ENCODE data around the gene IFNAR2.

The IFNAR2 gene

DNA sequence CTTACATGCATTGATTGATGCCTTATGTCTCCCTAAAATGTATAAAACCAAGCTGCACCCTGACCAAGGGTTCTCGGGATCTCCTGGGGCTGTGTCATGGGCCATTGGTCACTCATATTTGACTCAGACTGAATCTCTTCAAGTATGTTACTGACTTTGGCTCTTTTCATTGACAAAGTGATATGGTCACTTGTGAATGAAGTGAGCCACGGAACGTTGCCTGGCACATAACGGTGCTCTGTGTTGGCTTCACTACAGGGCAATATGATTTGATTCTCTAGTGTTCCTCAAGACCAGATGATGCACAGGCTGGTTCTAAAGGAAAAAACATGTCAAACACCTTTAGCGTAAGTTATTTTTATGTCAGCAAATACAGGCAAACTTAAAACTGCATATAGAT, 25.0 kb downstream of the IFNAR2 start:
- no peak for DNase-seq
- peaks cover 24 to 27% of the 10 kb centered on the region in 2 donors for H3K4me1 Mint-ChIP-seq (ENCODE audit: low read depth in 2 of 2)
- no peak overlapping the region for H3K4me3 Mint-ChIP-seq

DNA sequence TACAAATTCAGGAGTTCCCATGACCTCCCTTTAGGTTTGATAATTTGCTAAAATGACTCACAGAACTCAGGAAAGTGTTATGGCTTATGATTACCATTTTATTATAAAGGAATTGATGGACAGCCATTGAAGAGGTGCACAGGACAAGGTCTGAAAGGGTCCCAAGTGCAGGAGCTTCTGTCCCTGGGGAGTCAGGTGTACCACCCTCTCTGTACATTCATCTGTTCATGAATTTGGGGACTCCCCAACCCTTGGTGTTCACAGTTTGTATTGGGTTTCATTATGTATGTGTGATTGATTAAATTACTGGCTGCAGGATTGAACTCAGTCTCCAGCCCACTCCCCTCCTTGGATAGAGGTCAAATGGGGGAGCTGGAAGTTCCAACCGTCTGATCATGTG, 25.7 kb downstream of the IFNAR2 start:
- Mint-ChIP-seq H3K27me3 (no peaks in the 10 kb centered on the region), H3K36me3 (ENCODE audit: insufficient read depth) (peaks cover 76% of the 10 kb centered on the region), H3K4me3 (no peak overlapping the region), H3K4me1 (ENCODE audit: low read depth in 2 of 2) (peaks cover 23 to 30% of the 10 kb centered on the region in 2 donors), H3K27ac (peak overlapping the region; percentile 60 to 72), H3K9me3 (peaks cover 0 to 3% of the 10 kb centered on the region in 2 donors)
- ATAC-seq (replicated peaks) (no peak), DNase-seq (no peak)

More for the DNA sequence above, 25.0 kb downstream of the IFNAR2 start:
- peak overlapping the region; percentile 60 to 72 for H3K27ac Mint-ChIP-seq
- peaks cover 0 to 3% of the 10 kb centered on the region in 2 donors for H3K9me3 Mint-ChIP-seq
- ATAC-seq (replicated peaks): no peak
- peaks cover 82% of the 10 kb centered on the region for H3K36me3 Mint-ChIP-seq (ENCODE audit: insufficient read depth)
- no peaks in the 10 kb centered on the region for H3K27me3 Mint-ChIP-seq

DNA sequence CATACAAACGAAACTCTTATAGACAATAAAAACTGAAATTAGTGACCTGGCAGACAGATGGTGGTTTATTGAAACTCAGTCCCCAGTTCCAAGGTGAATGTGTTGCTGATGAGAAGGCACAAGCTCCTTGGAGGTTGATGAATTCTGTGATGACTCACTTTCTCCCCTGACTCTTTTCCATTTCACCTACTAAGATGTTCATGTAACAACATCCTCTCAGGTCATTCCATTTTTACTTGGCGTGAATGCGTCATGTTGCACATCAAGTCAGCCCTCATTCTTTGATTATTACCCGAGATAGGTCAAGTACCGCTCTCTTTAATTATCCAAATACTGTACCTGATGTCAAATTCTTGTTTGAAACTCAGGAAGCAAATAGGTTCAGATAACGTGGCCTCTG, 26.3 kb downstream of the IFNAR2 start:
- no peak overlapping the region for H3K4me3 Mint-ChIP-seq
- no peak for ATAC-seq (replicated peaks)
- no peaks in the 10 kb centered on the region for H3K27me3 Mint-ChIP-seq
- DNase-seq: no peak
- H3K9me3 Mint-ChIP-seq: peaks cover 0 to 3% of the 10 kb centered on the region in 2 donors
- peak overlapping the region; percentile 60 to 72 for H3K27ac Mint-ChIP-seq
- H3K4me1 Mint-ChIP-seq (ENCODE audit: low read depth in 2 of 2): peaks cover 25 to 30% of the 10 kb centered on the region in 2 donors
- H3K36me3 Mint-ChIP-seq (ENCODE audit: insufficient read depth): peaks cover 69% of the 10 kb centered on the region

DNA sequence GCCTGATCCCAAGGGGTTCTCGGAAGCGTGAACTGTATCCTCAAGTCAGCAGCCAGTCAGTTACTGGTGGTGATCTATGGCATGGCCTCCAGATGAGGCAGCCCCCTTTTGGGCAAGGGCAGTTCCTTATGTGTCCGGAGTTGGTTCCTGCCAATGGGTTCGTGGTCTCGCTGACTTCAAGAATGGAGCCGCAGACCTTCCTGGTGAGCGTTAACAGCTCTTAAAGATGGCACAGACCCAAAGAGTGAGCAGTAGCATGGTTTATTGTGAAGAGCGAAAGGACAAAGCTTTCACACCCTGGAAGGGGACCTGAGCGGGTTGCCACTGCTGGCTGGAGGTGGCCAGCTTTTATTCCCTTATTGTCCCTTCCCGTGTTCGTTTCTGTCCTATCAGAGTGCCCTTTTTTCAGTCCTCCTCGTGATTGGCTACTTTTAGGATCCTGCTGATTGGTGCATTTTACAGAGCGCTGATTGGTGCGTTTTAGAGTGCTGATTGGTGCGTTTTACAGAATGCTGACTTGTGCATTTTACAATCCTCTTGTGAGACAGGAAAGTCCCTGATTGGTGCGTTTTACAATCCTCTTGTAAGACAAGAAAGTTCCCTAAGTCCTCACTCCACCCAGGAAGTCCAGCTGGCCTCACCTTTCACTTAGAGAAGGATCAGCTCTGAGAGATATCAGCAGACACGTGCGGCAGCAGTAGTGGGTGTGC, 27.5 kb downstream of the IFNAR2 start:
- Mint-ChIP-seq H3K4me3 (no peak overlapping the region), H3K27ac (peak overlapping the region; percentile 72 to 83), H3K4me1 (ENCODE audit: low read depth in 2 of 2) (peaks cover 29 to 33% of the 10 kb centered on the region in 2 donors), H3K9me3 (peaks cover 0 to 3% of the 10 kb centered on the region in 2 donors), H3K27me3 (no peaks in the 10 kb centered on the region), H3K36me3 (ENCODE audit: insufficient read depth) (peaks cover 57% of the 10 kb centered on the region)
- no peak for ATAC-seq (replicated peaks)
- no peak for DNase-seq

DNA sequence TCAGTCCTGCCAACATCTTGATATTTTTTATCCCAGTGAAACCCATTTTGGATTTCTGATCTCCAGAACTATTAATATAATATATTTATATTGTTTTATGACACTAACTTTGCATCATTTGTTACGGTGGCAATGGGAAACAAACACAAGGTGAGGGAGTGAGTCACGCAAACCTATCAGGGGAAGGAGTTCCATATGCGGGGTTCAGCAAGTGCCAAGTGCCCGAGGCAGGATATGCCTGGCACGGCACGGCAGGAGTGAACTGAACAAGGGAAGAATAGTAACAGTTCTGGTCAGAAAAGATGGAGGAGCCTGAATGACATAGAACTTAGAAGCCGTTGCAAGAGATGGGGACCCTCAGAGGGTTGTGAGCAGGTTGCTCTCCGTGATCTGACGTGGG, 28.7 kb downstream of the IFNAR2 start:
- Mint-ChIP-seq H3K4me3 (no peak overlapping the region), H3K4me1 (ENCODE audit: low read depth in 2 of 2) (peaks cover 26 to 31% of the 10 kb centered on the region in 2 donors), H3K36me3 (ENCODE audit: insufficient read depth) (peaks cover 52% of the 10 kb centered on the region), H3K9me3 (peaks cover 0 to 3% of the 10 kb centered on the region in 2 donors), H3K27ac (peak overlapping the region; percentile 24 to 83), H3K27me3 (no peaks in the 10 kb centered on the region)
- ATAC-seq (replicated peaks): no peak
- DNase-seq: no peak

DNA sequence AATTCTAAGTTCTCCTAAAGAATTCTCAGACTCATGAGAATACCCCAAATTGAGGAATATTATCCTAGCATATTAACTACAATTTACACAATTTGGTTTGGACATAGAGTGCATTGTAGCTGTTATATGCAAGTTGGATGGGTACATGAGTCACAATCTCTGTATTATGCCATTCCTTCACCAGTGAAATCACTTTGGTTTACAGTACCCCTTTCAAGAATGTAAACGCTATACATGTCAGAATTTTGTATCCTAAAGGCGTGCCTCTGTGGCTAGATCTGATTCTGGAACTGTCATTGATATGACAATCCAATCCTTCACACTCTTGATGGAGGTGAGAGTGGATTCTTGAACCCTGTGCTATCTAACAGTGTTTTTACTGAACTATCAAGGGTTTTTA, 29.7 kb downstream of the IFNAR2 start:
- ATAC-seq (replicated peaks): no peak
- Mint-ChIP-seq H3K27me3 (no peaks in the 10 kb centered on the region), H3K27ac (peak overlapping the region; percentile 24 to 77), H3K9me3 (peaks cover 0 to 3% of the 10 kb centered on the region in 2 donors), H3K4me3 (peak overlapping the region in 1 of 2 donors; percentile 12), H3K4me1 (ENCODE audit: low read depth in 2 of 2) (peaks cover 26 to 30% of the 10 kb centered on the region in 2 donors), H3K36me3 (ENCODE audit: insufficient read depth) (peaks cover 51% of the 10 kb centered on the region)
- no peak for DNase-seq

DNA sequence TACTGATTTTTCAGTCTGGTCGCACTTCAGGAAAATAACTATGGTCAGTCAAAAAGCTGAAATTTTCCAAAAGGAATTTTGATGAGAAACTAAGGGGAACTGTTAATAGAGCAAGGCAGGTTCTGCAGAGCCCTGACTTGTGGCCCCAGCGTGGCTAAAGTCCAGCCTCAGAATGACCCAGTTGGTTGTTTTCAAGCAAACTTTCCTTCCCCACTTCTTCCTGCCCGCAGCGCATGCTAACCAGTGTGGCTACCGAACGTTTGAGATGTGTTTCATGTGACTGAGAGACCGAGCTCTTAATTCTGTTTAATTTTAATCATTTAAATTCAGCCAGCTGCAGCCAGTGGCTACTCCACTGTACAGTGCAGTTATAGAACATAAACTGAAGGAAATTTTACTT, 30.3 kb downstream of the IFNAR2 start:
- peaks cover 24 to 30% of the 10 kb centered on the region in 2 donors for H3K4me1 Mint-ChIP-seq (ENCODE audit: low read depth in 2 of 2)
- peak overlapping the region; percentile 12 to 25 for H3K4me3 Mint-ChIP-seq
- peaks cover 46% of the 10 kb centered on the region for H3K36me3 Mint-ChIP-seq (ENCODE audit: insufficient read depth)
- peaks cover 0 to 3% of the 10 kb centered on the region in 2 donors for H3K9me3 Mint-ChIP-seq
- DNase-seq: no peak
- H3K27me3 Mint-ChIP-seq: no peaks in the 10 kb centered on the region
- peak; percentile 46 for ATAC-seq (replicated peaks)
- H3K27ac Mint-ChIP-seq: peak overlapping the region; percentile 24 to 77

DNA sequence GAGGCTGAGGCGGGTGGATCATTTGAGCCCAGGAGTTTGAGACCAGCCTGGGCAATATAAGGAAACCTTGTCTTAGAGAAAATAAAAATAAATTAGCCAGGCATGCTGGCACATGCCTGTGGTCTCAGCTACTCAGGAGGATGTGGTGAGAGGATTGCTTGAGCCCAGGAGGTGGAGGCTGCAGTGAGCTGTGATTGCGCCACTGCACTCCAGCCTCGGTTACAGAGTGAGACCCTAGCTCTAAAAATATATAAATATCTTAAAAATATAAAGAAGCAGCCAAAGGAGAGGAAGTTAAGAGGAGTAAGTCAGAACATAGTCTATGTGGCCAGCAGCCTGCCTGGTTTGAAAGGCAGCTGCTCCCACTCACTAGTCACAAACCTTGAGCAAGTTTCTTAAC, 31.9 kb downstream of the IFNAR2 start:
- DNase-seq (peak in 1 of 3 experiments; percentile 25), ATAC-seq (replicated peaks) (peak; percentile 37)
- Mint-ChIP-seq H3K4me3 (peak overlapping the region; percentile 40 to 59), H3K36me3 (ENCODE audit: insufficient read depth) (peaks cover 33% of the 10 kb centered on the region), H3K9me3 (peaks cover 0 to 3% of the 10 kb centered on the region in 2 donors), H3K27me3 (no peaks in the 10 kb centered on the region), H3K4me1 (ENCODE audit: low read depth in 2 of 2) (peaks cover 29 to 35% of the 10 kb centered on the region in 2 donors), H3K27ac (peak overlapping the region in 1 of 2 donors; percentile 67)

DNA sequence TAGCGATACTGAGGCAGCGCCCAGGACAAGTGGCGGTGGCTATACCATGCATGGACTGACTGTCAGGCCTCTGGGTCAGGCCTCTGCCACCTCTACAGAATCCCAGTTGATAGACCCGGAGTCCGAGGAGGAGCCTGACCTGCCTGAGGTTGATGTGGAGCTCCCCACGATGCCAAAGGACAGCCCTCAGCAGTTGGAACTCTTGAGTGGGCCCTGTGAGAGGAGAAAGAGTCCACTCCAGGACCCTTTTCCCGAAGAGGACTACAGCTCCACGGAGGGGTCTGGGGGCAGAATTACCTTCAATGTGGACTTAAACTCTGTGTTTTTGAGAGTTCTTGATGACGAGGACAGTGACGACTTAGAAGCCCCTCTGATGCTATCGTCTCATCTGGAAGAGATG, 33.2 kb downstream of the IFNAR2 start:
- Mint-ChIP-seq H3K4me1 (ENCODE audit: low read depth in 2 of 2) (peaks cover 38 to 48% of the 10 kb centered on the region in 2 donors), H3K4me3 (no peak overlapping the region), H3K27me3 (no peaks in the 10 kb centered on the region), H3K27ac (no peak overlapping the region), H3K36me3 (ENCODE audit: insufficient read depth) (peaks cover 28% of the 10 kb centered on the region), H3K9me3 (no peaks in the 10 kb centered on the region)
- DNase-seq: no peak
- no peak for ATAC-seq (replicated peaks)

DNA sequence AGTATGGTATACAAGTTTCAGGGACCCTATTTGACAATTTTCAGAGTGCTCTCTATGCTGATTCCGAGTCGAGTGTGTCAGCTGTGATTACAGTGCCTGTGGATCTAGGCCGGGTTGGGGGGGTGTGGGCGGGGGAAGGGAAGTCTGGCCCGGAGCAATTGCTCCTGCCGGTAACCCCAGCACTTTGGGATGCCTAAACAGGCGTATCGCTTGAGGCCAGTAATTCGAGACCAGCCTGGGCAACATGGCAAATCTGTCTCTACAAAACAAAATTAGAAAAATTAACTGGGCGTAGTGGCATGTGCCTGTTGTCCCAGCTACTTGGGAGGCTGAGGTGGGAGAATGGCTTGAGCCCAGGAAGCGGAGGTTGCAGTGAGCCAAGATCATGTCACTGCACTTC, 34.8 kb downstream of the IFNAR2 start:
- H3K4me3 Mint-ChIP-seq: no peak overlapping the region
- peaks cover 38 to 51% of the 10 kb centered on the region in 2 donors for H3K4me1 Mint-ChIP-seq (ENCODE audit: low read depth in 2 of 2)
- H3K9me3 Mint-ChIP-seq: no peaks in the 10 kb centered on the region
- peaks cover 26% of the 10 kb centered on the region for H3K36me3 Mint-ChIP-seq (ENCODE audit: insufficient read depth)
- no peak overlapping the region for H3K27ac Mint-ChIP-seq
- ATAC-seq (replicated peaks) (no peak), DNase-seq (no peak)
- H3K27me3 Mint-ChIP-seq: no peaks in the 10 kb centered on the region

DNA sequence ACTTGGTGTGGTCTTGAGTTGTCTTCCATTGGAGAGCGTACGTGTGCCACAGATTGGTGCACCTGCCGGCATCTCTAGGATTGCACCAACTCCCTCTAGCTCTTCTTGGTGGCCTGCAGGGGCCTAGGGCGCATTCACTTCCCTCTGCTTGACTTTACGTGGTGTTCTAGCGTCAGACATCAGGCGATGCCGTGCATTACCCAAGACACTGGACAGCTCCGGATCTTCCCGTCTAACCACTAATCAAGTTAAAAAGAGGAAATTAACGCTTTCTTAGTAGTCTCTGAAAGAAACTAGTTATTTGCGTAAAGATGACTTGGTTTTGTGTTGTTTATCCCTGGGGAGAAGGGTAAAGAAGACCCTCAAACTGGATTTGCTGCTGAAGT, 35.9 kb downstream of the IFNAR2 start:
- Mint-ChIP-seq H3K9me3 (no peaks in the 10 kb centered on the region), H3K4me3 (peak overlapping the region; percentile 95 to 97), H3K27me3 (no peaks in the 10 kb centered on the region), H3K27ac (peak overlapping the region; percentile 91 to 92), H3K36me3 (ENCODE audit: insufficient read depth) (peaks cover 33% of the 10 kb centered on the region), H3K4me1 (ENCODE audit: low read depth in 2 of 2) (peaks cover 43 to 50% of the 10 kb centered on the region in 2 donors)
- DNase-seq (no peak), ATAC-seq (replicated peaks) (peak; percentile 35)

DNA sequence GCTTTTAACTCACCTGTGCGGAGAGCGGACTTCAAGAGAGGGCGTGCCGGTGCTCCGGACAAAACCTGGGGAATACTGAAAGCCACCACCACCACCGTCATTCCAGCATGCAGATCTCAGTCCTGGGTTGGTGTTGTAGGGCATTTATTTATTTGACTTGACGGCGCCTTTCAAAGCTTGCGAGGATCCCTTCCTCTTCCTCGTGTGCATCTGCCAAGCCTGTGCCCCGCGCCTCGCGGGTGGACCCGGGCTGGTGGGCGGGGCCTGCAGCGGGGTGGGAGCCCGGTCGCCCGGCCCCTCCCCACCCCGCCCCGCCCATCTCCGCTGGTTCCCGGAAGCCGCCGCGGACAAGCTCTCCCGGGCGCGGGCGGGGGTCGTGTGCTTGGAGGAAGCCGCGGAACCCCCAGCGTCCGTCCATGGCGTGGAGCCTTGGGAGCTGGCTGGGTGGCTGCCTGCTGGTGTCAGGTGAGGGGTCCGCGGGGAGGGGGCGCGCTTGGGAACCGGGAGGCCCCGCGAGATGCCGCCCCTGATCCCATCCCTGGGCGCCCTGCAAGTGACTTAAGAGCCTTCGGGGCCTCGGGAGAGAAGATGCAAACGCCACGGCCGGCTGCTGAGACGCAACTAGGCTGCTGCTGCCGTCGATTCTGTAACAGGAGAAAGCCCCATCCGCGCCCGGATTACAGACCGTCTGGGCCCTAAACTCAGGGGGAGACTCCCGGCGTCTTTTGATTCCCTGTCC, 36.5 kb downstream of the IFNAR2 start, which contains the start of gene IL10RB:
Gene IL10RB, plus strand, starts transcription at position 318 of the 739 bp plus-strand sequence. Its CDS starts 99 bp downstream, at position 417.
- peak within 1 kb of the TSS; percentile 91 to 92 for H3K27ac Mint-ChIP-seq
- H3K27me3 Mint-ChIP-seq: no peaks in the 10 kb centered on the region
- peak within 1 kb of the TSS; percentile 95 to 97 for H3K4me3 Mint-ChIP-seq
- H3K36me3 Mint-ChIP-seq (ENCODE audit: insufficient read depth): peaks cover 38% of the 10 kb centered on the region
- DNase-seq: peak; percentile 47 to 59 (median 57)
- H3K4me1 Mint-ChIP-seq (ENCODE audit: low read depth in 2 of 2): peaks cover 45 to 50% of the 10 kb centered on the region in 2 donors
- ATAC-seq (replicated peaks): peak; percentile 82
- no peaks in the 10 kb centered on the region for H3K9me3 Mint-ChIP-seq

DNA sequence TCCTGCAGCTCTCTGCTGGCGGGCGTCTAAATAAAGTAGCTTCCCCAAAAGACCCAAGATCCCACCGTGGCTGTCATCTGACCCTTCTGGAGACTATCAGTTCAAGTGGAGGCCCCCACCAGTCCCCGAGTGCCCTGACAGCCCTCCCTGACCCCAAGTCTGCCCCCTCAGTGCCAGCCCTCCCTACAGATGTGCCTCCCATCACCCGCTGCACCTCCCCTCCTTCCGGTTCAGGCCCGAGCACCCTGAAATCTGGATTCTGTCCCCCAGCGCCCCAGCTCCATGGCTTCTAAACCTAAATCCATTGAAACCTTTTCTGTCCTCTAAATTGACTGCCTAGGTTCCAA, 37.0 kb downstream of the IFNAR2 start:
- Mint-ChIP-seq H3K9me3 (no peaks in the 10 kb centered on the region), H3K36me3 (ENCODE audit: insufficient read depth) (peaks cover 40% of the 10 kb centered on the region), H3K4me1 (ENCODE audit: low read depth in 2 of 2) (peaks cover 42 to 47% of the 10 kb centered on the region in 2 donors), H3K27me3 (no peaks in the 10 kb centered on the region), H3K27ac (peak overlapping the region; percentile 91 to 92), H3K4me3 (peak overlapping the region; percentile 95 to 97)
- peak; percentile 51 for ATAC-seq (replicated peaks)
- peak in 2 of 3 experiments; percentile 15 to 37 for DNase-seq
